ENCODE results near the gene SHANK1.
"Not testable (repeated sequence)": the region's sequence is repeated elsewhere in the genome, so short reads cannot be mapped to it uniquely, and the experiment has no call there.

The SHANK1 gene

DNA sequence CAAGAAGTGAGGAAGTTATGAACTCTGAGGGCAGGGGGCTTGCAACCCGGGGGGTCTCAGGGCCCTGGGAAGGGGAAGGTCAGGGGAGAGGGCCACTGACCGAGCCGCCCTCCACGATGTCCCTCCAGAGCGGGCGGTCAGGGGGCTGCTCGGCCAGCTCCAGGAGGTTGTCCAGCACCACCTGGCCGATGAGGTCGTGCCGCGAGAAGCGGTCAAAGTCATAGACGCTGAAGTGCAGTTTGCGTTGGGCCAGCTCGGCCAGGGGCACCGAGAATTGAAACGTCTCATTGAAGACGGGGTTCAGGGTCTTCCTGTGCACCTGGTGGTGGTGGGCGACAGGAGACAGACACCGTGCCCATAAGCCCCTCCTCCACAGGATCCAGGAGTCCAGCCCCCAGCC is 90.4 kb downstream of the SHANK1 start:
- no peak overlapping the region for H3K27ac ChIP-seq
- no peaks in the 10 kb centered on the region for H3K36me3 ChIP-seq (replicated peaks)
- DNase-seq, result no peak
- no peak overlapping the region for H3K4me3 ChIP-seq (ENCODE audit: low read depth, low read length)
- in situ Hi-C loops (cut with HindIII; ENCODE audit: low pct_ligation_motif_present, low sequenced_read_pairs), result no loop called here
- H3K27me3 ChIP-seq (replicated peaks), result no peaks in the 10 kb centered on the region
- TF ChIP-seq CTCF (IDR thresholded peaks at IDR 0.05; ENCODE audit: low read depth, low read length, missing control alignments), result no peak

GRCh38 chr19:50628551-50628950 is 91.1 kb downstream of the SHANK1 start:
- Histone ChIP-seq H3K27ac (no peak overlapping the region), H3K36me3 (replicated peaks) (no peaks in the 10 kb centered on the region), H3K4me3 (ENCODE audit: low read depth, low read length) (no peak overlapping the region), H3K27me3 (replicated peaks) (no peaks in the 10 kb centered on the region)
- in situ Hi-C loops (cut with HindIII; ENCODE audit: low pct_ligation_motif_present, low sequenced_read_pairs), result no loop called here
- DNase-seq, result no peak
- TF ChIP-seq CTCF (IDR thresholded peaks at IDR 0.05; ENCODE audit: low read depth, low read length, missing control alignments), result no peak

DNA sequence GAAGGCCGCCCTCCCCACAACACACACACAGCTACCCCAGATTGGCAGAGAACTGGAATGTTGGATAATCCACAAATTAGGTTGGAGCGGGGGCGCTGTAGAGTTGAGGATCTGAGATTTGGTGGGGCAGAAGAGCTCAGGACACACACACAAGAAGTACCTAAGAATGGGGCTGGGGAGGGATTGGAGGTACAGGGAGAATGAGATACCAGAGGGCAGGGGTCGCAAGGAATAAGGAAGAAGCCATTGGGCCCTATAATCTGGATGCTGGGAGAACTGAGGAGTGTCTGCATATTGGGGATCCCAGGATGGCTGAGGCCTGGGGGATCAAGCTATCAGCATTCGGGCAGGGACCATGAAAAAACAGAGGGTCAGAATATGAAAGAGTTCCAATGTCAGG is 91.5 kb downstream of the SHANK1 start:
- in situ Hi-C loops (cut with HindIII; ENCODE audit: low pct_ligation_motif_present, low sequenced_read_pairs), result no loop called here
- TF ChIP-seq CTCF (IDR thresholded peaks at IDR 0.05; ENCODE audit: low read depth, low read length, missing control alignments), result no peak
- DNase-seq, result no peak
- Histone ChIP-seq H3K27me3 (replicated peaks) (no peaks in the 10 kb centered on the region), H3K27ac (no peak overlapping the region), H3K36me3 (replicated peaks) (no peaks in the 10 kb centered on the region), H3K4me3 (ENCODE audit: low read depth, low read length) (no peak overlapping the region)

GRCh38 chr19:50626795-50627194 is 92.8 kb downstream of the SHANK1 start:
- no peak for DNase-seq
- in situ Hi-C loops (cut with HindIII; ENCODE audit: low pct_ligation_motif_present, low sequenced_read_pairs), result no loop called here
- Histone ChIP-seq H3K27ac (no peak overlapping the region), H3K36me3 (replicated peaks) (no peaks in the 10 kb centered on the region), H3K27me3 (replicated peaks) (no peaks in the 10 kb centered on the region), H3K4me3 (ENCODE audit: low read depth, low read length) (no peak overlapping the region)
- no peak for TF ChIP-seq CTCF (IDR thresholded peaks at IDR 0.05; ENCODE audit: low read depth, low read length, missing control alignments)

- Histone ChIP-seq H3K36me3 (replicated peaks) (no peaks in the 10 kb centered on the region), H3K27me3 (replicated peaks) (no peaks in the 10 kb centered on the region), H3K4me3 (ENCODE audit: low read depth, low read length) (no peak overlapping the region), H3K27ac (no peak overlapping the region)
- no peak for TF ChIP-seq CTCF (IDR thresholded peaks at IDR 0.05; ENCODE audit: low read depth, low read length, missing control alignments)
- in situ Hi-C loops (cut with HindIII; ENCODE audit: low pct_ligation_motif_present, low sequenced_read_pairs), result no loop called here
- DNase-seq, result no peak
Observed at GRCh38 chr19:50626011-50626410, 93.6 kb downstream of the SHANK1 start.

GRCh38 chr19:50624949-50625600 is 94.5 kb downstream of the SHANK1 start:
- no peaks in the 10 kb centered on the region for H3K36me3 ChIP-seq (replicated peaks)
- no peak for DNase-seq
- TF ChIP-seq CTCF (IDR thresholded peaks at IDR 0.05; ENCODE audit: low read depth, low read length, missing control alignments), result no peak
- no peak overlapping the region for H3K4me3 ChIP-seq (ENCODE audit: low read depth, low read length)
- in situ Hi-C loops (cut with HindIII; ENCODE audit: low pct_ligation_motif_present, low sequenced_read_pairs), result no loop called here
- no peaks in the 10 kb centered on the region for H3K27me3 ChIP-seq (replicated peaks)
- no peak overlapping the region for H3K27ac ChIP-seq

- in situ Hi-C loops (cut with HindIII; ENCODE audit: low pct_ligation_motif_present, low sequenced_read_pairs); H3K27me3 ChIP-seq (replicated peaks); H3K27ac ChIP-seq; DNase-seq; H3K4me3 ChIP-seq (ENCODE audit: low read depth, low read length); H3K36me3 ChIP-seq (replicated peaks): not testable (repeated sequence)
Observed at GRCh38 chr19:50620394-50620906, 99.2 kb downstream of the SHANK1 start.

DNA sequence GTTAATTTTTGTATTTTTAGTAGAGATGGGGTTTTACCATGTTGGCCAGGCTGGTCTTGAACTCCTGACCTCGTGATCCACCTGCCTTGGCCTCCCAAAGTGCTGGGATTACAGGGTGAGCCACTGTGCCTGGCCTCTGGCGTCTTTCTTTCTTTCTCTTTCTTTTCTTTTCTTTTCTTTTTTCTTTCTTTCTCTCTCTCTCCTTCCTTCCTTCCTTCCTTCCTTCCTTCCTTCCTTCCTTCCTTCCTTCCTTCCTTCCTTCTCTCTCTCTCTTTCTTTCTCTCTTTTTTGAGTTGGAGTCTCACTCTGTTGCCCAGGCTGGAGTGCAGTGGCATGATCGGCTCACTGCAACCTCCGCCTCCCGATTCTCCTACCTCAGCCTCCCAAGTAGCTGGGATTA is 100.4 kb downstream of the SHANK1 start:
- DNase-seq; H3K27me3 ChIP-seq (replicated peaks); H3K36me3 ChIP-seq (replicated peaks); in situ Hi-C loops (cut with HindIII; ENCODE audit: low pct_ligation_motif_present, low sequenced_read_pairs); H3K4me3 ChIP-seq (ENCODE audit: low read depth, low read length); H3K27ac ChIP-seq: not testable (repeated sequence)

Measured in brain microvascular endothelial cell (primary cell).